ENCODE measurements around the gene GABARAPL1. TPM values are rescaled to one million over a fixed set of nuclear protein-coding genes. Genes with fewer than 3 reads are reported as not detected.
A peak's percentile ranks its signal among the peaks of the same experiment; 100 is the strongest.

The GABARAPL1 gene
- polyA plus RNA-seq, 3 donors from 2014 or later, result 50.8 to 69.3 (median 53.9) TPM

- peak overlapping the region; percentile 17 to 59 (median 44) for H3K4me3 Mint-ChIP-seq
- H3K4me1 Mint-ChIP-seq, result peaks cover 62 to 78% of the 10 kb centered on the region in 2 donors
- peaks cover 0 to 11% (median 6%) of the 10 kb centered on the region in 6 donors for H3K9me3 Mint-ChIP-seq
- peaks cover 0 to 5% (median 4%) of the 10 kb centered on the region in 3 donors for H3K27me3 Mint-ChIP-seq (ENCODE audit: low read depth in 3 of 3)
- peaks cover 7 to 22% (median 11%) of the 10 kb centered on the region in 3 donors for H3K36me3 Mint-ChIP-seq
- peak overlapping the region; percentile 94 to 99 (median 96) for H3K27ac Mint-ChIP-seq
- DNase-seq, result no peak
Measured at GRCh38 chr12:10251669-10252068, 39.0 kb downstream of the GABARAPL1 start.

GRCh38 chr12:10252201-10252600 lies 39.5 kb downstream of the GABARAPL1 start:
- Mint-ChIP-seq H3K27ac (peak overlapping the region; percentile 94 to 99 (median 96)), H3K4me1 (peaks cover 59 to 73% of the 10 kb centered on the region in 2 donors), H3K4me3 (peak overlapping the region in 1 of 5 donors; percentile 44), H3K9me3 (peaks cover 0 to 14% (median 6%) of the 10 kb centered on the region in 6 donors), H3K27me3 (ENCODE audit: low read depth in 3 of 3) (peaks cover 0 to 5% (median 4%) of the 10 kb centered on the region in 3 donors), H3K36me3 (peaks cover 7 to 22% (median 11%) of the 10 kb centered on the region in 3 donors)
- DNase-seq, result no peak

GRCh38 chr12:10256064-10256463 lies 43.4 kb downstream of the GABARAPL1 start:
- H3K27me3 Mint-ChIP-seq (ENCODE audit: low read depth in 3 of 3), result no peaks in the 10 kb centered on the region
- no peak for DNase-seq
- H3K36me3 Mint-ChIP-seq, result peaks cover 11 to 22% (median 22%) of the 10 kb centered on the region in 3 donors
- H3K4me1 Mint-ChIP-seq, result peaks cover 23 to 34% of the 10 kb centered on the region in 2 donors
- no peak overlapping the region for H3K4me3 Mint-ChIP-seq
- H3K27ac Mint-ChIP-seq, result no peak overlapping the region
- peaks cover 0 to 15% (median 6%) of the 10 kb centered on the region in 6 donors for H3K9me3 Mint-ChIP-seq

DNA sequence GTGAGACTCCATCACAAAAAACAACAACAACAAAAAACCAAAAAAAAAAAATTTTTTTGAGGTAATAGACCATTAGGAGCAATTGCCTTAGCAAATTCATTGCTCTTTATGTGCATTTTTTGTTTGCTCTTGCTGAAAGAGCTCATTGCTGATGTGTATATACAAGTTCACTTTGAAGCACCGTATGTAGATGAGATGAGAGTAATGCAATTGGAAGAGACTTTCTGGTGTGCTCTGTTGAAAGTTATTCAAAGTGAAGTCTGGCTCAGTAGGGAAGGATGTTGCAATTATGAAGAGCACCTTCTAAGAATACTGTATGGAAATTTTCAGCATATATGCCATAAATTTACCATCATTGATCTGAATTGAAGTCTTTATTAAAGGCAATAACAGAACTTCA lies 48.2 kb downstream of the GABARAPL1 start:
- H3K4me1 Mint-ChIP-seq, result peaks cover 0 to under 1% of the 10 kb centered on the region in 2 donors
- peaks cover 0 to 9% (median 3%) of the 10 kb centered on the region in 6 donors for H3K9me3 Mint-ChIP-seq
- H3K27ac Mint-ChIP-seq, result no peak overlapping the region
- peaks cover 3 to 11% (median 7%) of the 10 kb centered on the region in 3 donors for H3K36me3 Mint-ChIP-seq
- no peak for DNase-seq
- no peak overlapping the region for H3K4me3 Mint-ChIP-seq
- H3K27me3 Mint-ChIP-seq (ENCODE audit: low read depth in 3 of 3), result no peaks in the 10 kb centered on the region

DNA sequence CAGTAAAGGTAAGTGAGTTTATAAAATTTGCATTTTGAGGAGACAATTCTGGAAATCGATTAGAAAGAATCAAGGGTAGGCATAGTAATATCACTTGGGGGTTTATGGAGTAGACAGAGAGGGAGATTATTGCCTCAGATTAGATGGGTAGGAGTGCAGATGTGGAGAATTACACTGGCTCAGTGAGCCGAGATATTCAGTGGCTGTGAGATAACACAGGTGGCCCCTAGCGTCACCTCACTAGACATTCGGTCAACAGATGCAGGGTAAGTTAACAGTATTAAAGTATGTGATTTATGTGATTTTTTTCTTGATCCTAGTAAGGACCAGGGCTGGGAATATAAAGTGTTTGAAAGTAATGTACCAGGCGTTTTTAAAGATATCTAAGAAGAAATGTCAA lies 55.4 kb downstream of the GABARAPL1 start:
- no peak for DNase-seq
- Mint-ChIP-seq H3K36me3 (no peaks in the 10 kb centered on the region), H3K9me3 (no peaks in the 10 kb centered on the region), H3K4me1 (no peaks in the 10 kb centered on the region), H3K27ac (peak overlapping the region in 1 of 6 donors; percentile 1), H3K27me3 (ENCODE audit: low read depth in 3 of 3) (no peaks in the 10 kb centered on the region), H3K4me3 (no peak overlapping the region)

GRCh38 chr12:10272467-10272866 lies 59.8 kb downstream of the GABARAPL1 start:
- H3K27ac Mint-ChIP-seq, result no peak overlapping the region
- no peak overlapping the region for H3K4me3 Mint-ChIP-seq
- H3K36me3 Mint-ChIP-seq, result peaks cover 0 to 3% (median 0%) of the 10 kb centered on the region in 3 donors
- H3K9me3 Mint-ChIP-seq, result peaks cover 0 to 2% (median 0%) of the 10 kb centered on the region in 6 donors
- H3K27me3 Mint-ChIP-seq (ENCODE audit: low read depth in 3 of 3), result peaks cover 0 to 2% (median 1%) of the 10 kb centered on the region in 3 donors
- no peak for DNase-seq
- peaks cover 24 to 33% of the 10 kb centered on the region in 2 donors for H3K4me1 Mint-ChIP-seq

Other genes with a start within 250 kb of the GABARAPL1 start
- 1 to 10 TPM; 2.9 to 5.6 (median 4.3) TPM for gene CLEC12A, start 241.5 kb upstream of the GABARAPL1 start, polyA plus RNA-seq
- 1 to 10 TPM in 1 of 3 donors, under 1 TPM in 1, not detected in 1; 0.47 to 2.0 TPM for gene CLEC1B, start 213.8 kb upstream of the GABARAPL1 start, polyA plus RNA-seq
- gene CLEC12B, start 202.2 kb upstream of the GABARAPL1 start, polyA plus RNA-seq, result under 1 TPM in 1 of 3 donors, not detected in 2; 0.67 TPM
- gene CLEC9A, start 182.2 kb upstream of the GABARAPL1 start, polyA plus RNA-seq, result under 1 TPM in 1 of 3 donors, not detected in 2; 0.99 TPM
- not detected for gene CLEC1A, start 113.9 kb upstream of the GABARAPL1 start, polyA plus RNA-seq
- 1 to 10 TPM in 2 of 3 donors, not detected in 1; 1.4 to 2.0 TPM for gene CLEC7A, start 82.7 kb upstream of the GABARAPL1 start, polyA plus RNA-seq
- gene OLR1, start 40.7 kb upstream of the GABARAPL1 start, polyA plus RNA-seq, result not detected
- not detected for gene TMEM52B, start 33.8 kb upstream of the GABARAPL1 start, polyA plus RNA-seq
- gene KLRD1, start 95.0 kb downstream of the GABARAPL1 start, polyA plus RNA-seq, result 1,000 to 10,000 TPM; 1,034 to 1,330 (median 1,098) TPM
- gene KLRK1, start 177.2 kb downstream of the GABARAPL1 start, polyA plus RNA-seq, result 100 to 1,000 TPM; 623 to 949 (median 731) TPM
- 10 to 100 TPM; 14.3 to 28.5 (median 15.0) TPM for gene KLRC4, start 196.9 kb downstream of the GABARAPL1 start, polyA plus RNA-seq
- 10 to 100 TPM; 27.6 to 59.0 (median 28.4) TPM for gene KLRC3, start 207.7 kb downstream of the GABARAPL1 start, polyA plus RNA-seq
- 100 to 1,000 TPM in 1 of 3 donors, 10 to 100 TPM in 2; 34.5 to 112 (median 38.2) TPM for gene KLRC2, start 223.1 kb downstream of the GABARAPL1 start, polyA plus RNA-seq
- 100 to 1,000 TPM; 200 to 440 (median 285) TPM for gene KLRC1, start 240.5 kb downstream of the GABARAPL1 start, polyA plus RNA-seq